ENCODE measurements around the gene FAM222B.
"Not testable (repeated sequence)": the region's sequence is repeated elsewhere in the genome, so short reads cannot be mapped to it uniquely, and the experiment has no call there.

FAM222B gene

GRCh38 chr17:28871056-28871579 is 28.5 kb upstream of the FAM222B start:
- DNase-seq (ENCODE audit: low read depth): no peak

- no peak for DNase-seq (ENCODE audit: low read depth)
These were observed 24.7 kb upstream of the FAM222B start for GRCh38 chr17:28867276-28867675.

- no peak for DNase-seq (ENCODE audit: low read depth)
These were observed 23.6 kb upstream of the FAM222B start for GRCh38 chr17:28865946-28866752.

GRCh38 chr17:28864991-28865849 is 22.6 kb upstream of the FAM222B start:
- DNase-seq (ENCODE audit: low read depth): no peak

- DNase-seq (ENCODE audit: low read depth): no peak
These were observed 21.4 kb upstream of the FAM222B start for GRCh38 chr17:28863953-28864352.

- DNase-seq (ENCODE audit: low read depth): no peak
These were observed 20.0 kb upstream of the FAM222B start for GRCh38 chr17:28862561-28862960.

GRCh38 chr17:28861393-28862203 is 19.0 kb upstream of the FAM222B start:
- no peak for DNase-seq (ENCODE audit: low read depth)

GRCh38 chr17:28860363-28860808 is 17.8 kb upstream of the FAM222B start:
- DNase-seq (ENCODE audit: low read depth): no peak

GRCh38 chr17:28858801-28859355 is 16.3 kb upstream of the FAM222B start:
- no peak for DNase-seq (ENCODE audit: low read depth)

- no peak for DNase-seq (ENCODE audit: low read depth)
These were observed 15.6 kb upstream of the FAM222B start for GRCh38 chr17:28857905-28858800.

- no peak for DNase-seq (ENCODE audit: low read depth)
These were observed 13.5 kb upstream of the FAM222B start for GRCh38 chr17:28856028-28856574.

GRCh38 chr17:28855336-28855679 is 12.7 kb upstream of the FAM222B start:
- DNase-seq (ENCODE audit: low read depth): no peak

- no peak for DNase-seq (ENCODE audit: low read depth)
These were observed 12.1 kb upstream of the FAM222B start, which contains the start of gene ERAL1 for GRCh38 chr17:28854457-28855335. TSS of gene ERAL1 (plus strand) at chr17:28855016. CDS start at chr17:28855035, 19 bp downstream.

GRCh38 chr17:28853295-28853694 is 10.7 kb upstream of the FAM222B start:
- no peak for DNase-seq (ENCODE audit: low read depth)

- no peak for DNase-seq (ENCODE audit: low read depth)
These were observed 6.7 kb upstream of the FAM222B start for GRCh38 chr17:28849281-28849680.

GRCh38 chr17:28848667-28849066 is 6.1 kb upstream of the FAM222B start:
- DNase-seq (ENCODE audit: low read depth): not testable (repeated sequence)

- DNase-seq (ENCODE audit: low read depth): not testable (repeated sequence)
These were observed 4.1 kb upstream of the FAM222B start for GRCh38 chr17:28846699-28847098.

- DNase-seq (ENCODE audit: low read depth): no peak
These were observed 3.6 kb upstream of the FAM222B start for GRCh38 chr17:28846231-28846630.

GRCh38 chr17:28843816-28844148 is 1.2 kb upstream of the FAM222B start:
- DNase-seq (ENCODE audit: low read depth): no peak
